Kidney epithelial cell (primary cell): ENCODE data around the gene NCOA3. TPM values are rescaled to one million over a fixed set of nuclear protein-coding genes. Genes with fewer than 3 reads are reported as not detected.

ENCODE experiments used
- DNase-seq: peaks from one replicate; pipeline ENCODE4 v3.0.0-alpha.2; 2010; ENCODE audit warnings: low read depth
- H3K27me3 ChIP-seq: 2 replicates; pipeline ENCODE4 v1.6.0; 2011; ENCODE audit warnings: low read length; ENCODE audit not compliant: control insufficient read depth, insufficient read depth
- H3K36me3 ChIP-seq: 2 replicates; pipeline ENCODE4 v1.5.1; 2011; ENCODE audit warnings: low read length; ENCODE audit not compliant: control insufficient read depth, insufficient read depth
- H3K4me3 ChIP-seq: 2 replicates; pipeline ENCODE4 v1.5.1; 2011; ENCODE audit warnings: low read depth, mild to moderate bottlenecking, control low read depth, low read length
- total RNA-seq: library from RNA; depleted of rRNA; stranded (reverse); fragments of >200 nt; gene quantifications from 2 replicates; pipeline ENCODE4 v1.2.3, GENCODE V29; 2015
- TF ChIP-seq, protein P1 (sequence below): IDR thresholded peaks from 2 replicates; pipeline ENCODE4 v1.5.1; 2011; ENCODE audit warnings: mild to moderate bottlenecking, moderate library complexity, low read length, control low read depth, inconsistent platforms; ENCODE audit not compliant: insufficient read depth, poor library complexity, severe bottlenecking

Gene NCOA3
- total RNA-seq, 1 donor from 2014 or later: 27.3 TPM

DNA sequence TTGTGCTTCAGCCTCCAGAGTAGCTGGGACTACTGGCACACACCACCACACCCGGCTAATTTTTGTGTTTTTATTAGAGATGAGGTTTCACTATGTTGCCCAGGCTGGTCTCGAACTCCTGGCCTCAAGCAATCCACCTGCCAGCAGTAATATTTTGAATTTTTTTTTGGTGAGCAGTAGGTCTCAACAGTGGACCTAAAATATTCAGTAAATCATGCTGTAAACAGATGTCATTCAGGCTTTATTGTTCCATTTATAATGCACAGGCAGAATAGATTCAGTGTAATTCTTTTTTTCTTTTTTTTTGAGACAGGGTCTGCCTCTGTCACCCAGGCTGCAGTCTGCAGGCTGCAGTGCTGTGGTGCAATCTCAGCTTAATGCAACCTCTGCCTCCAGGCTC lies 69.7 kb downstream of the NCOA3 start:
- Histone ChIP-seq H3K27me3 (no peaks in the 10 kb centered on the region), H3K36me3 (no peaks in the 10 kb centered on the region), H3K4me3 (no peak overlapping the region)
- TF ChIP-seq, protein P1, sequence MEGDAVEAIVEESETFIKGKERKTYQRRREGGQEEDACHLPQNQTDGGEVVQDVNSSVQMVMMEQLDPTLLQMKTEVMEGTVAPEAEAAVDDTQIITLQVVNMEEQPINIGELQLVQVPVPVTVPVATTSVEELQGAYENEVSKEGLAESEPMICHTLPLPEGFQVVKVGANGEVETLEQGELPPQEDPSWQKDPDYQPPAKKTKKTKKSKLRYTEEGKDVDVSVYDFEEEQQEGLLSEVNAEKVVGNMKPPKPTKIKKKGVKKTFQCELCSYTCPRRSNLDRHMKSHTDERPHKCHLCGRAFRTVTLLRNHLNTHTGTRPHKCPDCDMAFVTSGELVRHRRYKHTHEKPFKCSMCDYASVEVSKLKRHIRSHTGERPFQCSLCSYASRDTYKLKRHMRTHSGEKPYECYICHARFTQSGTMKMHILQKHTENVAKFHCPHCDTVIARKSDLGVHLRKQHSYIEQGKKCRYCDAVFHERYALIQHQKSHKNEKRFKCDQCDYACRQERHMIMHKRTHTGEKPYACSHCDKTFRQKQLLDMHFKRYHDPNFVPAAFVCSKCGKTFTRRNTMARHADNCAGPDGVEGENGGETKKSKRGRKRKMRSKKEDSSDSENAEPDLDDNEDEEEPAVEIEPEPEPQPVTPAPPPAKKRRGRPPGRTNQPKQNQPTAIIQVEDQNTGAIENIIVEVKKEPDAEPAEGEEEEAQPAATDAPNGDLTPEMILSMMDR: no peak
- DNase-seq: no peak

DNA sequence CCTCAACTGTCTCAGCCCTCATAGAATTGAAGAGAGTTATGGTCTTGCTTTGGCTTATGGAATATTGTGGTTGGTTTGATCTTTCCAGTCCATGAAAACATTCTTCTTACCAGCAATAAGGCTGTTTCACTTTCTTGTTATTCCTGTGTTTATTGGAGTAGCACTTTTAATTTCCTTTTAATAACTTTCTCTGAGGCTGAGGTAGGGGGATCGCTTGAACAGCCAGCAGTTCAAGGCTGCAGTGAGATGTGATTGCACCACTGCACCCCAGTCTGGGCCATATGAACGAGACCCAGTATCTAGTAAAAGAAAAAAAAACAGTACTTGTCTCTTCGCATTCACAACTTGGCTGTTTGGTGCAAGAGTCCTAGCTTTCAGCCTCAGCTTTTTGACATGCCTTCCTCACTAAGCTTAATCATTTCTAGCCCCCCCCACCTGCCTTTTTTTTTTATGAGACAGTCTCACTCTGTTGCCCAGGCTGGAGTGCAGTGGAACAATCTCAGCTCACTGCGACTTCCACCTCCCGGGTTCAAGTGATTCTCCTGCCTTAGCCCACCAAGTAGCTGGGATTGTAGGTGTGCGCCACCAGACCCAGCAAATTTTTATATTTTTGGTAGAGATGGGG lies 70.5 kb downstream of the NCOA3 start:
- DNase-seq: no peak
- TF ChIP-seq, protein P1: no peak
- no peaks in the 10 kb centered on the region for H3K36me3 ChIP-seq
- no peak overlapping the region for H3K4me3 ChIP-seq
- no peaks in the 10 kb centered on the region for H3K27me3 ChIP-seq

DNA sequence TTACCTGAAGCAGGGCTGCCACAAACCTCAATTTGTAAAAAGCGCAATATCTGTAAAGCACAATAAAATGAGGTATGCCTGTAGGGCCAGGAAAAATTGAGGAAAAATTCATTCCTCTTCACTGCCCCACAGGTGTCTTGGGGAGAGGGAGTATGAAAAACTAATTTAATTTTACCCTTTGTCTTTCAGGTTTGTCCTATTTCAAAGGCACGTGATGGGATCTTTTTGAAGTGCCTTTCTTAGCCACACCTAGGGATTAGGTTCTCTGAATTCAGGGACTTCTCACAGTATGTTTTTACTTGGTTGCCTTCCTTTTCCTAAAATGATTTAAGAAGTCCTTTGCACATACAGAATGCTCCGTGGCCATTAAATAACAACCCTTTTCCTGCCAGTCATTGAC lies 71.9 kb downstream of the NCOA3 start:
- TF ChIP-seq, protein P1: no peak
- DNase-seq: no peak
- no peaks in the 10 kb centered on the region for H3K36me3 ChIP-seq
- no peak overlapping the region for H3K4me3 ChIP-seq
- no peaks in the 10 kb centered on the region for H3K27me3 ChIP-seq

DNA sequence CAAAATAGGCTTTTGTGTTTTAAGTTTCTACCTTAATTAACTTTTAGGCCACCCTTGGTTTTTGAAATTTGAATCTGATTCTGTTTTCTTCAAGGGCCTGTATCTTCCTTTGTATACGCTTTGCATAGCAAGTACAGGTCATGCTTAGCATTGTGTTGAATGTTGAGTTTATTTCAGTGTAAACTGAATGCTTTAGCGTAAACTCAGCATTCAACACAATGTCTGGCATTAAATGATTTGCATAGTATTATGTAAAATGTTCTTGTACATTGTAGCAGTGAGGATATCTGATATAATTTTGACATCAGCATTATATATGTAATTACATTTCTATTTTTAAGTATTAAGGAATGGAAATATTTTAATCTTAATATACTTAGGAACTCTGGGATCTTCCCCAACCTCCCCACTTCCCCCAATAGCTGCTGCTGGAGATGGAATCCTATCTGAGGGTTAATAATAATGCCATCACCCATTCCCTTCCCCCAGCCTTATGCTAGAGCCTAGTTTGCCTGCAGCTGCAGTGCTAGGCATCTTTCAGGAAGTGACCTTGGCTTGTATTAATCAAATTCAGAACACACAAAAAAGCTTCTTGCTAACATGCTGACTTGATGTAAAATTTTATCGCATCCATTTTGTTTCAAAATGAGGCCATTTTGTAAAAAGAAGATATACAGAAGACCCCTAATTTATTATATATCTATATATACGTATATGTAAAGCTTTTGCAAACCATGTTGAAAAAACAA lies 73.1 kb downstream of the NCOA3 start:
- no peak for DNase-seq
- Histone ChIP-seq H3K27me3 (no peaks in the 10 kb centered on the region), H3K36me3 (no peaks in the 10 kb centered on the region), H3K4me3 (no peak overlapping the region)
- TF ChIP-seq, protein P1: no peak

DNA sequence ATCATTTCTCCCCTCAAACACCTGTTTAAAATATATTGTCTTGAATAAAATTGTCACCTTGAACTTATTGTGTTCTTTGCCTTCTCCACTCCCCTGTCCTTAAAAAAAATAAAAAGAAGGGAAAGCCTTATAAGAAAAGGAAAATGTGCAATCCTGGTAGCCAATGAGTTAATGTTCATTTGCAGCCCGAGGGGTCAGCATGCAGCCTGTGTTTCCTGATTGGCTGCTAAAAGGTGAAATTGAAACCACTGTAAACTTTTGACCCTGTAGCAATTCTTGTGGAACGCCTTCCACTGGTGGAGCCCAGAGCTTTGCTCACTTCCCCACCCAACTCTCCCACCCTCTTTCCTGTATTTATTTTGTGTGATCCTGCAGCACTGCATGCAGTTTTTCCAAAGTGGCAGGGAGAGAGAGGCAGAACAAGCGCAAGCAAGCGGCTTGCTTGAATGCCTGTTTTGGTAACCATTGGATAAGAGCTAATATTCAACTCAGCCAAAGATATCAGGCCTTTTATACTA lies 74.9 kb downstream of the NCOA3 start:
- Histone ChIP-seq H3K36me3 (no peaks in the 10 kb centered on the region), H3K27me3 (no peaks in the 10 kb centered on the region), H3K4me3 (no peak overlapping the region)
- peak; percentile 77 for DNase-seq
- TF ChIP-seq, protein P1: no peak
